Heart left ventricle (tissue), 16 donors: Measurements from ENCODE around the gene MRC2. TPM values are rescaled to one million over a fixed set of nuclear protein-coding genes. Genes with fewer than 3 reads are reported as not detected.

Experiments
- ATAC-seq, 4 donors: fragments of 200-7000 bp; cut with Tn5 transposase; one replicate each; pipeline ENCODE4 v1.9.1; 2020 to 2022; ENCODE audit warnings: moderate library complexity in 4 of 4, mild to moderate bottlenecking in 3 of 4, moderate number of reproducible peaks in 1 of 4
- DNase-seq, 5 donors: peaks; one replicate each; pipeline ENCODE4 v3.0.0-alpha.2; 2020
- H3K27ac ChIP-seq, 12 donors: fragments of 200-600 bp; sonication (generic) in 4 of 12; one replicate each; pipeline versions ENCODE4 v1.5.0 to v1.8.0; 2016 to 2022; ENCODE audit warnings: mild to moderate bottlenecking in 2 of 12
- H3K27me3 ChIP-seq, 9 donors: fragments of 200-600 bp; sonication (generic) in 2 of 9; one replicate each; pipeline versions ENCODE4 v1.5.1 to v1.8.0; 2016 to 2022; ENCODE audit warnings: mild to moderate bottlenecking in 3 of 9
- H3K36me3 ChIP-seq, 9 donors: fragments of 200-600 bp; sonication (generic) in 2 of 9; one replicate each; pipeline versions ENCODE4 v1.5.0 to v1.8.0; 2018 to 2022; ENCODE audit warnings: mild to moderate bottlenecking in 2 of 9
- H3K4me1 ChIP-seq, 12 donors: fragments of 200-600 bp; sonication (generic) in 4 of 12; one replicate each; pipeline versions ENCODE4 v1.5.0 to v1.8.0; 2016 to 2022; ENCODE audit warnings: mild to moderate bottlenecking in 3 of 12
- H3K4me3 ChIP-seq, 12 donors: fragments of 200-600 bp; sonication (generic) in 4 of 12; one replicate each; pipeline versions ENCODE4 v1.5.0 to v1.8.0; 2017 to 2022; ENCODE audit warnings: mild to moderate bottlenecking in 9 of 12, moderate library complexity in 4 of 12
- H3K9me3 ChIP-seq, 12 donors: fragments of 200-600 bp; sonication (generic) in 4 of 12; one replicate each; pipeline versions ENCODE4 v1.5.0 to v1.8.0; 2016 to 2022; ENCODE audit warnings: mild to moderate bottlenecking in 1 of 12
- POLR2A ChIP-seq, 2 donors: fragments of 450-650 bp; IDR thresholded peaks; one replicate each; pipeline ENCODE4 v1.6.1; 2017; ENCODE audit warnings: antibody characterized with exemption in 2 of 2, mild to moderate bottlenecking in 2 of 2, moderate library complexity in 2 of 2
- WGBS, 4 donors: extraction: QIAGEN DNeasy Blood & Tissue Kit in 2 of 4; methylation state at CpG; one replicate each; pipeline versions ENCODE4 v1.1.5 to v1.1.7; 2013 to 2018; 5-methylcytosine and 5-hydroxymethylcytosine counted together
- intact Hi-C, 10 donors: fragments of 100-400 bp; cut with DNase I; formaldehyde crosslinking; loops; one replicate each; pipeline versions ENCODE4 v1.11.1 to v1.14.2; 2022
- polyA plus RNA-seq, 2 donors: library from polyadenylated mRNA; stranded (reverse); fragments of 200-250 nt; gene quantifications; one replicate each; pipeline ENCODE4 v1.2.3, GENCODE V29; 2013
- total RNA-seq, 9 donors: library from RNA; depleted of rRNA in 2 of 9; stranded (reverse); fragments of >200 nt in 2 of 9; fragmentation: NEBNext Ultra II Directional in 3 of 9; extraction: Animal tissue kit (Norgen Biotek cat#: 25700) in 3 of 9; gene quantifications; one replicate each; pipeline versions ENCODE4 v1.1.0 to v1.2.4, GENCODE V29; 2016 to 2023
- TF ChIP-seq, protein P1 (sequence below), 12 donors: fragments of 200-600 bp; sonication (generic) in 4 of 12; IDR thresholded peaks; one replicate each; pipeline versions ENCODE4 v1.5.0 to v1.8.0; 2018 to 2022; ENCODE audit warnings: antibody characterized with exemption in 12 of 12, mild to moderate bottlenecking in 5 of 12
- donor health status: ischemic (EF 13 %, LVEDD 7.1; RV severe dilation, severe dysfunction).
- donor health status: healthy with polysubstance abuse.
- donor health status: DM: no; HTN: yes; CAD: no.
- donor health status: DM: no; HTN: no; CAD: no.
- donor health status: ischemic (EF 25% LVEDD 6.9; RV normal size, moderate dysfunction).
- donor health status: ischemic (EF 25% LVEDD 5.7; RV mildly dilated, moderate dysfunction).
- donor health status: healthy.
- donor health status: DM: yes; HTN: yes; CAD: no.
- donor health status: ischemic (EF 35%, LVEDD 5.7; RV mildly dilated, moderate dysfunction).
- donor health status: nonischemic (EF 11% LVEDD 7.7; RV severe dilation, severe dysfunction).
- donor health status: DM: yes; HTN: yes; CAD: no.
- donor health status: PGD.
- donor health status: ischemic (EF 29% LVEDD 5.4; RV normal size, mild dysfunction).
- donor health status: nonischemic (EF 23%, LVEDD 6.1; RV moderate dilation, normal function).

MRC2 gene
- total and polyA plus RNA-seq, 11 donors: 13.1 to 50.8 (median 21.0) TPM

- ATAC-seq: no peak
- no peaks in the 10 kb centered on the region for H3K9me3 ChIP-seq
- intact Hi-C loops: no loop called here
- peak in 1 of 5 donors; percentile 10 for DNase-seq
- H3K4me3 ChIP-seq: no peak overlapping the region
- no peak for TF ChIP-seq POLR2A (IDR thresholded peaks at IDR 0.05)
- TF ChIP-seq, protein P1, sequence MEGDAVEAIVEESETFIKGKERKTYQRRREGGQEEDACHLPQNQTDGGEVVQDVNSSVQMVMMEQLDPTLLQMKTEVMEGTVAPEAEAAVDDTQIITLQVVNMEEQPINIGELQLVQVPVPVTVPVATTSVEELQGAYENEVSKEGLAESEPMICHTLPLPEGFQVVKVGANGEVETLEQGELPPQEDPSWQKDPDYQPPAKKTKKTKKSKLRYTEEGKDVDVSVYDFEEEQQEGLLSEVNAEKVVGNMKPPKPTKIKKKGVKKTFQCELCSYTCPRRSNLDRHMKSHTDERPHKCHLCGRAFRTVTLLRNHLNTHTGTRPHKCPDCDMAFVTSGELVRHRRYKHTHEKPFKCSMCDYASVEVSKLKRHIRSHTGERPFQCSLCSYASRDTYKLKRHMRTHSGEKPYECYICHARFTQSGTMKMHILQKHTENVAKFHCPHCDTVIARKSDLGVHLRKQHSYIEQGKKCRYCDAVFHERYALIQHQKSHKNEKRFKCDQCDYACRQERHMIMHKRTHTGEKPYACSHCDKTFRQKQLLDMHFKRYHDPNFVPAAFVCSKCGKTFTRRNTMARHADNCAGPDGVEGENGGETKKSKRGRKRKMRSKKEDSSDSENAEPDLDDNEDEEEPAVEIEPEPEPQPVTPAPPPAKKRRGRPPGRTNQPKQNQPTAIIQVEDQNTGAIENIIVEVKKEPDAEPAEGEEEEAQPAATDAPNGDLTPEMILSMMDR (IDR thresholded peaks at IDR 0.05): no peak
- H3K4me1 ChIP-seq: peaks cover 0 to 2% (median 0%) of the 10 kb centered on the region in 12 donors
- H3K27me3 ChIP-seq: no peaks in the 10 kb centered on the region
- H3K36me3 ChIP-seq: no peaks in the 10 kb centered on the region
- H3K27ac ChIP-seq: no peak overlapping the region
- WGBS, 4 donors: 95 to 97% (median 96%) methylated on average over 18 of the region's 18 CpGs
These were observed 88.5 kb downstream of the MRC2 start for GRCh38 chr17:62715882-62716390.

DNA sequence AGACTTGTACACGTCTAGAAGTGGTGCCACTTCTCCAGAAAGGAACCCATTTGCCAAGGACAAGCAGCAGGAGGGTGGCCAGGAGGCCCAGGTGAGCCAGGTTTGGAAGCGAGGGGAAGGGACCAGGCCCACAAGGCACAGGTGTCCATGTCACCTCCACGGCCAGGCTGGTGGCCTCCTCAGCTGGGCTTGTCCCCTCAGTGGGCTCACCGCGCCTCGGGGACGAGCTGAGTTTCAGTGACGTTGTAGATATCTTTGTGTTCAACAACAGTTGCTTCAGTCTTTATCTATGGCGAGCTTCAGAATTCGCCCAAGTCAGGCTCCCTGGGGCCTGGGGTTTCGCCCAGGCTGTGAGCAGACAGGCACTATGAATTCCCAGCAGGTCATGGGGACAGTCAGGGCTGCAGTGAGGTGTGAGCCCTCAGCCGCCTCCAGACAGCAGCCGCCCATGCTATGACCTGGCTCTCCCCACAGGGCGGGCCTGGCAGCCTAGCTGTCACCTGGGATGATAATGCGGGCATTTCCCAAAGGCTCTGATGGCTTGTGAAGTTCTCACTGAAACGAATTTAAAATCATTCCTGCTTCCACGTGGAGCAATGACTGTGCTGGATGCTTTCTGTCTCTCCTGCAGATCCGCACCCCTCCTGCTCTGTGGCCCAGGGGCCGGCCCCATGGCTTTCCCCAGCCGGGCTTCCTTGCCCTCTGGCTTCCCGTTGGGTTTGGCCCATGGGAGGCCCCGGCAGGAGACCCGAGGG is 89.5 kb downstream of the MRC2 start:
- no peak overlapping the region for H3K4me3 ChIP-seq
- ATAC-seq: no peak
- H3K27ac ChIP-seq: no peak overlapping the region
- intact Hi-C loops: no loop called here
- TF ChIP-seq, protein P1 (IDR thresholded peaks at IDR 0.05): no peak
- no peak for TF ChIP-seq POLR2A (IDR thresholded peaks at IDR 0.05)
- H3K36me3 ChIP-seq: no peaks in the 10 kb centered on the region
- no peaks in the 10 kb centered on the region for H3K9me3 ChIP-seq
- DNase-seq: peak in 1 of 5 donors; percentile 10
- WGBS, 4 donors: 90 to 93% (median 92%) methylated on average over 20 to 23 of the region's 23 CpGs
- no peaks in the 10 kb centered on the region for H3K4me1 ChIP-seq
- H3K27me3 ChIP-seq: no peaks in the 10 kb centered on the region

DNA sequence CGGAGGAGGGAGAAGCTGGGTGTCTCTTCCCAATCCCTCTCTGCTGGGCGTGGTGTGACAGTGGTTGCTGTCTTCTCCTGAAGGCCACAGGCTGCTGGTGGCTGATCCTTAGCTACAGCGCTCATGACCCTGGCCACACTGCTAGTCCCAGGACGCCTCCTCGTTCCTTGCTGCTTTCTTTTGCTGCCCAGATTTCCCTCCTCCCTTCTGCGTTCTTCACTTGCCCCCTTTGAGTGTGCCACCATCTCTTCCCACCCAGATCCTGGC is 90.1 kb downstream of the MRC2 start:
- ATAC-seq (no peak), DNase-seq (no peak)
- H3K27ac ChIP-seq: no peak overlapping the region
- H3K4me1 ChIP-seq: no peaks in the 10 kb centered on the region
- no peaks in the 10 kb centered on the region for H3K36me3 ChIP-seq
- H3K27me3 ChIP-seq: no peaks in the 10 kb centered on the region
- H3K4me3 ChIP-seq: no peak overlapping the region
- TF ChIP-seq, protein P1 (IDR thresholded peaks at IDR 0.05): no peak
- no peak for TF ChIP-seq POLR2A (IDR thresholded peaks at IDR 0.05)
- H3K9me3 ChIP-seq: no peaks in the 10 kb centered on the region
- intact Hi-C loops: no loop called here
- 95 to 98% (median 96%) methylated on average over 6 of the region's 6 CpGs for WGBS, 4 donors

DNA sequence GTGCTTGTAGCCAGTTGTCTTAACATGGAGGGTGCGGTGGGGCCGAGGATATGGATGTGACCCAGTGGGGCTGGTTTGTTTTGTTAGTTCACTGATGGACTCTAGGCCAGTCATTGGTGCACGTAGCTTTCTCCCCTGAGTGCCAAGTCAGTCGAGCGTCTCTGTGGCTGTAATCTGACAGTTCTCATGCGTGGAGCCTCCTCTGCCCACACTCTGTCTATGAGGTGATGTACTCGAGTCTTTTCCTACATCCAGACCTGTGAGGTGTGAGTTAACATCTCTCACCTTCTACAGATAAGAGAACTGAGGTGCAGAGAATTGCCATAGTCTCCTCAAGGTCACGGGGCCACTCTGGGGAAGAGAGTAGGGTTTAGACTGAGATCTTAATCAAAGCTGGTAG is 90.4 kb downstream of the MRC2 start:
- H3K4me1 ChIP-seq: no peaks in the 10 kb centered on the region
- no peaks in the 10 kb centered on the region for H3K27me3 ChIP-seq
- H3K4me3 ChIP-seq: no peak overlapping the region
- WGBS, 4 donors: 91 to 95% (median 94%) methylated on average over 8 of the region's 8 CpGs
- intact Hi-C loops: no loop called here
- TF ChIP-seq, protein P1 (IDR thresholded peaks at IDR 0.05): no peak
- no peak for TF ChIP-seq POLR2A (IDR thresholded peaks at IDR 0.05)
- H3K27ac ChIP-seq: no peak overlapping the region
- no peaks in the 10 kb centered on the region for H3K36me3 ChIP-seq
- H3K9me3 ChIP-seq: no peaks in the 10 kb centered on the region
- ATAC-seq (no peak), DNase-seq (peak in 1 of 5 donors; percentile 2)
